HT-29 (cell line): ENCODE measurements around the gene ZC3H14. TPM values are rescaled to one million over a fixed set of nuclear protein-coding genes. Genes with fewer than 3 reads are reported as not detected.
A peak's percentile ranks its signal among the peaks of the same experiment; 100 is the strongest.

Source experiments
- DNase-seq: peaks from one replicate; pipeline ENCODE4 v3.0.0-alpha.2; 2015; ENCODE audit warnings: low spot score
- total RNA-seq: library from RNA; depleted of rRNA; stranded (reverse); fragments of >200 nt; shearing (Covaris generic); gene quantifications from 2 replicates; pipeline ENCODE4 v1.2.3, GENCODE V29; 2014

ZC3H14 gene
- total RNA-seq, 1 experiment from 2014 or later, result 17.3 TPM

GRCh38 chr14:88551094-88551870 is 11.6 kb upstream of the ZC3H14 start:
- DNase-seq, result peak; percentile 77

- DNase-seq, result no peak
These were observed 10.8 kb upstream of the ZC3H14 start for GRCh38 chr14:88551980-88552431.

GRCh38 chr14:88552876-88553275 is 10.0 kb upstream of the ZC3H14 start:
- DNase-seq, result peak; percentile 19

DNA sequence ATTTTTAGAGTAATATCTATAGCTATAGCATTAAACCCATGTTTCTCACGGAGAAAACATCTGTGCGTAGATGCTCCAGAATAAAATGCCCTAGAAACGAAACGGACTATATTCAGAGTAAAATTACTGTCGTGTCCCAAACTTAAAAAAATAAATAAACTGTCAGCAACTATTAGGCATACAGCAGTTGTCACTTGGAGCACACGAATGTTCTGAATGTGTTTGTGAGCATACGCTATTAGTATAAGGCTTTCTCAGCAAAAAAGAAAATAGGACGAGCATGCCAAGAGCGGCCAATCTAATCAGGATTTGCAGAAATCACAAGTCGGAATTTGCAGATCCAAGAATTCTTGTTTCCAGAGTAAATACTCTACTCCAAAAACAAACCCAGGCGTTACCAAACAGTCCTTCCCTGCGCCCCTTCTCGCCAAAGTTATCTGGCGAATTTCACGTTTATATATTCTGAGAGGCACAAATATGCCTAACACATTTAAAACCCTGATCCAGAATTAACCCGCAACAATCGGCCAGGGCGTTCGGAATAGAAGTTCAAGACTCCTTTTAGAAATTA is 8.9 kb upstream of the ZC3H14 start:
- DNase-seq, result no peak

DNA sequence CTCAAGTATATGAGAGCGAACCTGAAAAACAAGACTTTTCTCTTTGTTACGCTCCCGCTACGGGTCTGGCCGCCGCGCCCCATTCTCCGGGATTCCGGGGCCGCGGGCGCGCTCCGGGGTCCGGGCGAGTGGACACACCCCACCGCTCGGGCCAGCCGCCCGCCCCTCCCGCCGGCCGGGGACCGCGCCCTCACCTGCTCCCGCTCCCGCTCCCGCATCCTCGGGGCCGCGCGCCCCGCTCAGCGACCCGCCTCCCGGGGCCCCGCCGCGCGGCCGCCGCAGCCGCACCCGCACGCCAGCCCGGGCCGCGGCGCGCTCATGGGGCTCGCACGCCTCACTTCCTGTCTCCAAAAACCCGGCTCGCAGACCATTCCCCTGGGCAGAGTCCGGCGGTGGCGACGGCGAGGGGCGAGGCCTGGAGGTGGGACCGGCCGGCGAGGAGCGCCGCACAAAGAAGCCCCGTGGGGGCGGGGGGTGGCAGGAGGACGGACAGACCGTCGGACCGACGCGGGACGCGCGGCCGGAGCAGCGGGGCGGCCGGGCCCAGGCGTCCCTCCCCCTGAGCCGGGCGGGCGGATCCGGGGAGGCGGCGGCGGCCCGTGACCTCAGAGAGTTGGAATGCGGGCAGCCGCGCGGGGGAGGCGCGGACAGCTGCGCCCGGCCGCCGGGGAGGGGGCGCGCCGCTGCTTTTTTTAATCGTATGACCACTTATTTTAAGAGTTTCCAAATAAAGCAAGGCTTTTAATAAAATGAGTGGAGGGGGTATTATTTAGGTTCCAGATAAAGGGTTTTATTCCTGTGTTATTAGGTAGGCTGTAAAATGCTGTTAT is 8.2 kb upstream of the ZC3H14 start, which contains the start of gene PTPN21:
Gene PTPN21 (minus strand): TSS at position 551 of the 830 bp plus-strand sequence. CDS start 4,590 bp downstream, outside the sequence.
- DNase-seq, result peak; percentile 61

DNA sequence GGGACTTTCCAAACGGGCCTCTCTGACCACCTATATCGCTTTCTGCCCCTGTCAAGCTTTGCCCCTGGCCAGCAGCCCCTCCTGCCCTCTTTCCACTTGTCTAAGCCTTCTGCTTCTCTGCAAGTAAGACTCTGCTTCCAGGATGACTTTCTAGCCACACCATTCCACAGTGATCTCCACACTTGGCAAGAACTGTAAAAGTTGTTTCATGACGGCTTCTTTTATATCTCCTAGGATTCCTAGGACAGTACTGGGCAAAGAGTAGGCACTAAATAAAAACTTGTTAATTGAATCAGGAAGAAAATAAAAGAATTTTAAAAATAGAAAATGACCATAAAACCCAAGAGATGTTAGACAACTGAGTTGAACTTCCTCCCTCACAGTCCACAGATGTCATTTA is 6.3 kb upstream of the ZC3H14 start:
- DNase-seq, result no peak

DNA sequence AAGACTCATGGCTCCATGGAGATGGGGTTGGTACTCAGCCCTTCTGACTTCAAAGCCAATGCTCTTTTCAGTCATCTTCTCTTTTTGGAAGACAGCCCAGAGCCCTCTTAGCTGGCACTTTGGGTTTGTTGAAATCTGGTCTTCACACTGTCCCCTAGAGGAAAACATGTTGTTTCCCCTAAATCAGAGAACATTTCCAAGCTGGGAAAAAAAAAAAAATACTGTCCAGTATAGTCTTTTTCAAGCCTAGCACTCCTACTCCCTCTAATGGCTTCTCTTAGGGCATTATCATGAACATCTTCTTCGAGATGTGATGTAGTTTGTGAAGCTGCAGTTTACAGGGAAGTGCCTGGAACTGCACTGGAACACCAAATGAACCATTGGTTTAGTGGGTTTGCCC is 3.0 kb upstream of the ZC3H14 start:
- DNase-seq, result peak; percentile 12

DNA sequence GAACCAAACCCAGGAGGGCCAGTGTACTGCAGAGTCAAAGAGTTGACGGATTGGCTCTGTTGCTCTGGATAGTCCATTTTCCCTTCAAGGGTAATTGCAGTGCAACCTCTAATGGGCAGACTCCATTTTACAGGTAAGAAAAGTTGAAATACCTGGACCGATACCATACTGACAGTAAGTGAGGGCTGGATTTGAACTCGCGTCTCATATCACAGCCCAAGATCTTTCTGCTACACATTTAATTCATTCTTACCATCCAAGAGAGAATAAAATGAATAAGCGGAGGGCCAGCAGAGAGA is 356 bp upstream of the ZC3H14 start:
- no peak for DNase-seq

GRCh38 chr14:88563845-88564244 is 1.0 kb downstream of the ZC3H14 start:
- no peak for DNase-seq

DNA sequence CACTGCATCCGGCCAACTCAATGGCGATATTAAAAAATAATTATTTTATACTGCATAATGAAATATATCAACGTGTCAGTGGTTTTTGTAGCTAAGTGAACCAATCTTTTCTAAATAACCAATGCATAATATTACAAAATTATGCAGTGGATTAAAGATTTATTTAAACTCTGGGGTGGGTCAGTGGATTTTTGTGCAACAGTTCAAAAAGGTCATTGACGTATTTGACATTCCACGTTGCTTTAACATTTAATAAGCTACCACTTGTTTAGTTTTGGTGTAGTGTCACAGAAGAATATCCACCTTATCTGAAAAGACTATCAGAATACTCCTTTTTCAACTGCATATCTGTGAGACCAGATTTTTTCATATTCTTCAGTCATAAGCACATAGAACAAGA is 2.6 kb downstream of the ZC3H14 start:
- DNase-seq, result no peak

GRCh38 chr14:88568196-88568595 is 5.4 kb downstream of the ZC3H14 start:
- DNase-seq, result no peak

DNA sequence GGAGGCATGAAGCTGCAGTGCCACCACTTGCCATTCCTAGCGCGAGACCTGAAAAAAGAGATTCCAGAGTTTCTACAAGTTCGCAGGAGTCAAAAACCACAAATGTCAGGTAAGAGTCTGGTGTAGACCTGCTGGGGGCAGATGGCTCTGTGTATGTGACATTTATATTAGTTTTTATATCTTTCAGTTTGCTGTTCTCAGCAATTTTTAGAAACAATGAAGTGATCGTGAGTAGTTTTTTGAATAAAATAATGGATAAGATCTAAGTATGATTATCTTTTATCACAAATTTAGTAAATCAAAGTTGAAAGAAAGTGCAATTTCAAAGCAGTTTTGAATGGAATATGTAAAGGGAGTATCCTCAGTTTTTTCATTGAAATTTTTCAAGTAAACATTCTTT is 9.3 kb downstream of the ZC3H14 start:
- DNase-seq, result no peak

DNA sequence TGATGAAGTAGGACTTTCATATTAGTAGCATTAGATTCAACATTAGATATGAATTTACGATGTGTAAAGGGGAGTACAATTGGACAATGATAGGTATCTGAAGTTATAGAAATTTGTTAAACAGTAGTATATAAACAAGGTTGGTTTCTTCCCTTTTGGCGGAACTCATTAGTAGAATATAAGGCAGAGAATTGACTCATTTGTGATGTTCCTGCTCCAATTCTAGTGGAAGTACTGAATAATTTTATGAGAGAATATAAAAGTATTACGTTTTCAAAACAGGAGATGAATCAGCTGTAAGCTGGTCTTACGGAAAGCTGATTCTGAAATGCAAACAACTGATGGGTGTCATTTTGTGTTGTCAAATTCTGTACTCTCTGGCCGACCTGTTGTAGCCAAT is 13.4 kb downstream of the ZC3H14 start:
- DNase-seq, result no peak

- no peak for DNase-seq
These were observed 21.6 kb downstream of the ZC3H14 start for GRCh38 chr14:88584451-88584850.

DNA sequence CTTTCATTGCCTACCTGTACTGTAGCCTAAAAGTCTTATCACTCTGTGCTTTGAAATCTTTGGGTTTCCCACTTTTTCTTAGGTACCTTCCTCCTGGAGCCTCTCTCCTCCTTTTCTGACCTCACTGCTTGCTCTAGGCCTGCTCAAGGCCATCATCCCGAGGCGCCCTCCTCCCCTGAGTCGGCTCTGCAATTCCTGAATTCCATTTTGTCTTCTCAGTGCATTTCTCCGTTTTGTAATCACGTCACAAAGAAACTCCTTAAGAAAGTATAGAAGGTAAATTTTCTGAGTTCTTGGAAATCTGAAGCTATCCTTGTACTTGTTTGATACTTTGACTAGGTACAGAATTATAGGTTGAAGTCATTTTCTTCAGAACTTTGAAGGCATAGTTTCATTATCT is 25.2 kb downstream of the ZC3H14 start:
- DNase-seq, result no peak

DNA sequence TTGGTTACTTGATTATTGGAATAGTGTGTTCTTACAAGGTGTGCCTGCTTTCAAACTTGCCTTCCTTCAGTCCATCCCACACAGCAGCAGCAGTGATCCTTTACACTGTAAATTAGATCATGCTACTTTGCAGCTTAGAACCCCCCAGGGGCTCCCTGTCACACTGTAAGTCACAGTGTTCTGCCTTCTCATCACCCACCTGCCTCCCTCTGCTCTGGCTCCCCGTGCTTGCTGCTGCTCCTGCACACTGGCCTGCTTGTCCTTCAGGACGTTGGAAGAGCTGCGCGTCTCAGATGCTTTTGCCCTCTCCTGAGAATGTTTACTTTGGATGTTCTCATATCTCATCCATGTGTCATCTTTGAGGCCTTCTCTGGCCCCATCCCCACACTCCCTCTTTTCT is 27.3 kb downstream of the ZC3H14 start:
- no peak for DNase-seq

DNA sequence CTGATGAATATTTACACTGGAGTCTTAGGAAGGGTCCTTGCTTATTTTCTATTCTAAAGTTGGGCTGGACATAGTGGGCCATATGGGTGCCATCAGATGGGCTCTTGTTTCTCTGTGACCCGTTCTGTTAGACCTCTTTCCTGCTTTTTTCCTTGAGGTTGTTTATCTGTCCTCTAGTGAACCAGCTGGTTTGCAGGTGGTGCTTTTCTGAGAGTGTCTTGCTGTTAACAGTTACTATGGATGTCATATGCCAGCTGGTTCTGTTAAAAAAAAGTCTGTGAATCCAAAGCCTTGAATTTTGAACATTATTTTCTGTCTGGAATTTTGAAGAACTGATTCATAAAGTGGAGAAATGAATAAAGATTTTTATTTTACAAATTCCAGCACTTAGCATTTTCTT is 29.2 kb downstream of the ZC3H14 start:
- DNase-seq, result no peak

GRCh38 chr14:88597038-88597437 is 34.2 kb downstream of the ZC3H14 start:
- no peak for DNase-seq

DNA sequence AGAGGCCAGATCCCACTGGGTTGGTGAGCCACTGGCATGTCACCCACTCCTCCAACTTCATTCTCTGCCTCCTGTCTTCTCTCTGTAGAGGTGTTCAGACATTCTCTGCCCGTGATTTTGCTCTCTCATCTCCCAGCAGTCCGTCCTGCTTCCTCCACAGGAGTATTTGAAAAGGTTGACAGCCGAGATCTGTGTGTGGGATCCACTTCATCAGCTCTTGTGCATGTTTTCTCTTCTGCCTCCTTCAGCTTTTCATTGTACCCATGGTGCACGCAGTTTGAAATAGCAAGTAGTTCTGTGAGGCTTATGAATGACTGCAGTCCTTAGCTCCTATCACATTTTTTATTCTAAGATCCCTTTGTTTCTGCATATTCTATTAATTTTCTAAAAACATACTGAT is 34.8 kb downstream of the ZC3H14 start:
- no peak for DNase-seq

GRCh38 chr14:88598097-88598675 is 35.3 kb downstream of the ZC3H14 start:
- DNase-seq, result no peak

GRCh38 chr14:88599326-88599725 is 36.5 kb downstream of the ZC3H14 start:
- DNase-seq, result no peak

DNA sequence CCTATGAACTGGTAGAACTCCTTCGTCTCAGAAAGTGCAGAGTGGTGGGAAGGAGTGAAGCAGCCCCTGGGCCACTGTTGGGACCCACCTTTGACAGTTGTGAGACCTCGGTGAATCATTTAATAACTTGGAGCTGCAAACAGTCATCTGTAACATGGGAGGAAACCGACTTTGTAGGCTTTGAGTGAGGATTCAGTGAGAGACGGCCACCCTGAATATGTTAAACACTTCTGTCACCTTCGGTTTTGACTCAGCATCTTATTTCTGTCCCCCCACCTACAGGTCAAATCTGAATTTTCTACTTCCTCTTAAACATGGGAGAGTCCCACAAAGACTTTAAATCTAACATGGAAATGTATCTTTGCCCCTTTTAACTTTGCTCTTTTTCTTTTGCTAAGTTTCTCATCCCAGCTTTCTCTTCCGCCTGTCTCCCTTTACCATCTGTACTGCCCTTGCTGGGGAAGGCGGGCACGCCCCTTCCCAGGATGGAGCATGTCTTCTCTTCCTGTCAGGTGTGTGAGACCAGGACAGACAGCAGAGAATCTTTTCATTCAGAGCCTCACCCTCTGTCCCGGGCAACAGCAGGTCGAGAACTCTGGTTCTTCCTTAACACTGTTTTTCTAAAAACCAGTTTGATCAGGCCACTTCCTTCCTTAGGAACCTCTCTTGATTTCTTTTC is 37.1 kb downstream of the ZC3H14 start:
- no peak for DNase-seq
